ENCODE results near the gene ISOC2.

ISOC2 gene

DNA sequence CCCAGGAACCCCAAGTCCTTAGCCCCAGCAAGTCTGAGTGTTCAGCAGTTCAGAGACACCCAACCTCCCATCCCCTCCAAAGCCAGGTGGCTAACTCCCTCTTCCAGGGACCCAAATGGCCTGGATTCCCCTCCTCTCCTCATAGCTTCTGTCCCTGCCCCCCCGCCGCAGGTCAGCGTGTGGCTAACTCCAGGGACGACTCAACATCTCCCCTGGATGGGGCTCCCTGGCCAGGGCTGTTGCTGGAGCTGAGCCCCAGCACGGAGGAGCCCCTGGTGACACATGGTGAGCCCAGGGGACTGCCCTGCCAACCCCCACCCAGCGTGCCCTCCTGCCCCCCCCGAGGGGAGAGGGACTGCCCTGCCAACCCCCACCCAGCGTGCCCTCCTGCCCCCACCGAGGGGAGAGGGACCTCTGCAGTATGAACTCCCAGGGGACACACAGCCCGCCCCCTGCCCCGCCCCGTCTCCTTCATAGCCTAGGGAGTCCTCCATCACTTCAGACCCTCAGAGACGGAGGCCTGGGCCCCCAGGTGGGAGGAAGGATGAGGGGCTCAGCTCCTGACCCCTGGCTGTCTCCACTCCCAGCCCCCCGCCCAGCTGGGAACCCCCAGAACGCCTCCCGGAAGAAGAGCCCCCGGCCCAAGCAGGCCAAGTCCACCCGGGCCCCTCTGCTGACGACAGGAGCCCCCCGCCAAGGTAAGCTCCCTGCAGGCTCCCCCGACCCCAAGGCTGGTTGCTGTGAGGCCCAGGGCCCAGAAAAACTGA lies 28.5 kb upstream of the ISOC2 start:
- DNase-seq = no peak

DNA sequence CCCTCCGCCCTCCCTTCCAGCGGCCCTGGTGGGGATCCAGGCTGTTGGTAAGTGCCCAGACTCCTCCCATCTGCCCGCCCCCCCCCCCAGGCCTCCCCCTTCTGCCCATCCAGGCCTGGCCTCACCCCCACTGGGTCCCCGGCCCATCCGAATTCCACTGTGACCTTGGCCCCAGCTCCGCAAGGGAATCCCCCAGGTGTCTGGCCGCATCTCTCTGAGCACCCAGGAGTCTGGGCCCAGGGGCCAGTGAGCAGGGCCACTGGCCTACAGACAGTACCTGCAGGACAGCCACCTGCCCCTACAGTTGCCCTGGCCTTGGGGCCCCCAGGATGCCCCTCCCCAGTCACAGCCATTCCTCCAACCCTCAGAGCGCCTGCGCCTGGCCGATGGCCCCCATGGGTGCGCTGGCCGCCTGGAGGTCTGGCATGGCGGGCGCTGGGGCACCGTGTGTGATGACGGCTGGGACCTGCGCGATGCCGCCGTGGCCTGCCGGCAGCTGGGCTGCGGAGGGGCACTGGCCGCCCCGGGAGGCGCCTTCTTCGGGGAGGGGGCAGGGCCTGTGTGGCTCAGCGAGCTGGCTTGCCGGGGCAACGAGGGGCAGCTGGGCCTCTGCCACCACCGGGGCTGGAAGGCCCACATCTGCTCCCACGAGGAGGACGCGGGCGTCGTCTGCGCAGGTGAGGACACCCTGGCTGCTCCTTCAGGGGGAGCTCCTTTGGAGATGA lies 27.7 kb upstream of the ISOC2 start:
- no peak for DNase-seq

DNA sequence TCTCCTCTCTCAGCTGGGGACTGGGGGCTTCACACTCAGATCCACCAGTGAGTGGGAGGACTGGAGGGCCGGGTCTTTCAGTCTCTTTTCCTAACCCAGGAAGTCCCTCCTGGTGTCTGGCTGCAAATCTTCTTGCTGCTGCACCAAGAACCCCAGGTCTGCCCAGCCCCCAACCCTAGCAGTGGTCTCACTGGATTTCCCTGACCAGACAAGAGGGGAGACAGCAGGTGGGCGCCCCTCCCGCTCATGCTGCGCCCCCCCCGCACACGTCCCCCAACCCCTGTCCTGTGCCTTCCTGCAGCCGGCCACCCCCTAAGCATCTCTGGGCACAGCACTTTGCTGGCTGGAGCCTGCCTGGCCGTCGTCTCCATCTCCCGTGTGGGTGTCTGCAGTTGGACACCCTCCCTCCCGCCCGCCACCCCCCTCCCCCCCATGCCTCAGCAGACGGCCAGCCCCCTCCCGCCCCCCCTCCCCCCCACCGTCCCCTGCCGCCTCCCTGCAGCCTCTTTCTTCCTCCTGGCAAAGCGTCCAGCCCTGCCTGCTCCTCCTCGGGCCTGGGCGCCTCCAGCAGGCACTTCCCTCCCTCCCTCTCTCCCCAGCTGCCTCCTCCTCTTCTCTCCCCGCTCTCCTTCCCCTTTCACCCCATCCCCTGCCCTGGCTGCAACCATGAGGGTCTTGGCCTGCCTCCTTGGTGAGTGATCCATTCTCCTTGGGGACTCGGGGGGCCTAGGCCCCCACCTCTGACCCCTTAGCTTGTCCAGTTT lies 26.7 kb upstream of the ISOC2 start, which contains the start of gene SSC5D:
Gene SSC5D, plus strand, starts transcription at position 513 of the 764 bp plus-strand sequence. Its CDS starts 154 bp downstream, at position 667.
- DNase-seq = no peak

DNA sequence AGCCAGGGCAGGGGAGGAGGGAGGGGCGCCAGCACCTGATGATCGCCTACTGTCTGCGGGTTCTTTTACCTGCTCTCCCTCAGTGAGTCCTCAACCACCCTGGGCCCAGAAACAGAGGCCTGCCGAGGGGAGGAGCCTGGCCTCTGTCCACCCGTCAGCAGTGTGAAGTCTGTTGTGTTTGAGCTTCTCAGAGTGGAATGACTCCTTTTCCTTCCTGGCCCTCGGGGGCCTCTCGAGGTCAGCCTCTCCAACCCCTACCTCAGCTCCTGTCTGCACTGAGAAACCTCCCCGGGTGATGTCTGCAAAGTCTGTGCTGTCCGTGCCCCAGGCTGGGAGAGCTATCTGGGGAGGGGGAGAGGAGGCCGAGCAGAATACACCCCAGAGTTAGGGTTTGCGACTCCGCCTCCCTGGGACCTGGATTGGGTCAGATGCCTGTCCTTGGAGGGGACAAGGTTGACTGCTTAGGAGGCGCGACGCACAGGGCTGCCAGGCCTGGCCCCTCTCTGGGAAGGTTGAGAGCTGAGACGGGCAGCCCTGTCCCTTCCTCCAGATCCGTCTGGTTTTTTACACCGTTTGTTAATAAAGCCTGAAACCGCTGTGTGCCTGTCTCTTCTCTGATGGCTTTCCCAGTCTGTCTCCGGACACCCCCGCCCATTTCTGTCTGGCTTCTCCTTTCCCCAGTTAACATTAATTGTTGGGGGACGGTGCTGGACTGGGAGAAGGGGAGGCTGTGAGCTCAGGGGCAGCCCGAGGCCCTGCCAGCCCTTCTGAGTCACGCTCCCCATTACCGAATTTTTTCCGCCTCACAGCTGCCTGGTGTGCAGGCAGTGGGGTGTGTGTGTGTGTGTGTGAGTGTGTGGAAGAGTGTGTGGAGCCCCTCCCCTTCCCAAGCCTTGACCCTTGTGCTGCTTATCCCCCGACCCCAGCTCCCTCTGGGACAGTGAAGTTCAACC lies 25.8 kb upstream of the ISOC2 start:
- DNase-seq = no peak

DNA sequence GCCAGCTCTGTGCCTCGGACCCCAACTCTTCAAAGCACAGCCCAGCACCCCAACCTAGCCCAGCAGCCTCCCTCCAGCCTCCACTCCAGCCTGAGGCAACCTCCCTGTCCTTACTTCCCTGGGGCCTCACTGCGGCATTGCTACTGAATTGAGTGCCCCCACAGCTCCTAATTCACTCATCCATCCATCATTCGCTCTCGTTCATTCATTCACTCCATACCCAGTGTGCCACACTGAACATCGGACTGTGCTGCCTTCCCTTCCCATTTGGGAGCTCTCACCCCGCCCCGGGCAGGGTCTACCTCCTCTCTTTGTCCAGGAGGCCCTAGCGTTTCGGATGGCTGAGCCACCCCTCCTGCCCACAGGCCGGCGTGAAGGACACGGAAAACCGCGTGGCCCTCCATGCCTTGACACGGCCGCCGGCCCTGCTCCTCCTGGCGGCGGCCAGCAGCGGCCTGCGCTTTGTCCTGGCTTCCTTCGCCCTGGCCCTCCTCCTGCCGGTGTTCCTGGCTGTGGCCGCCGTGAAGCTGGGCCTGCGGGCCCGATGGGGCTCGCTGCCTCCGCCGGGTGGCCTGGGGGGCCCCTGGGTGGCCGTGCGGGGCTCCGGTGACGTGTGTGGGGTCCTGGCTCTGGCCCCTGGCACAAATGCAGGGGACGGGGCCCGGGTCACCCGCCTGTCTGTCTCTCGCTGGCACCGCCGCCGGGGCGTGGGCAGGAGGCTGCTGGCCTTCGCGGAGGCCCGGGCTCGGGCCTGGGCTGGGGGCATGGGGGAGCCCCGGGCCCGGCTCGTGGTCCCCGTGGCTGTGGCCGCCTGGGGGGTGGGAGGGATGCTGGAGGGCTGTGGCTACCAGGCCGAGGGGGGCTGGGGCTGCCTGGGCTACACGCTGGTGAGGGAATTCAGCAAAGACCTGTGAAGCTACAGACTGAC lies 24.9 kb upstream of the ISOC2 start:
- no peak for DNase-seq

DNA sequence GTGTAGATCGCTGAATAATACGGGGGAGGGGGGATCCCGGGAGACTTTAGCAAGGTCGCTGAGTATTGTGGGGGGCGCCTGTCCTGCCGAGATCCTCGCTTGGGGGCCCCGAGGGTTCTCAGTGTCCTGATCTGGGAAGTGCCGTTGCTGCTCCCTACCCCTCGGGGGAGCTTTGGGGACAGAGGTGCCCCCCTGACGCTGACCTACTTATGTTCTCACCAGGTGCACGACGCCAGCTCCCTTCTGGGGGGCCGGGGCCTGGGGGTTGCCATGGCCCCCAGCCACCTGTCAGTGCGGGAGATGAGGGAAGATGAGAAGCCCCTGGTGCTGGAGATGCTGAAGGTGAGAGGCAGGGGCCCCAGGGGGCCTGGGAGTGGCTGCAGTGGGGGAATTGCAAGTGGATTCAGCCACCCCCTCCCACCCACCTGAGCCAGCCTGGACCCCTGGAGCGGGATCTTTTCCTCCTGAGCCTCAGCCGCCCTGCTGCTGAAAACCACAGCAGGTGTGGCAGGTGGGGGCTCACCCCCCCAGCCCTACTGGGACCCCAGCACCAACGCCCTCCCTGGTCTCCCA lies 24.1 kb upstream of the ISOC2 start:
- DNase-seq = peak; percentile 84

DNA sequence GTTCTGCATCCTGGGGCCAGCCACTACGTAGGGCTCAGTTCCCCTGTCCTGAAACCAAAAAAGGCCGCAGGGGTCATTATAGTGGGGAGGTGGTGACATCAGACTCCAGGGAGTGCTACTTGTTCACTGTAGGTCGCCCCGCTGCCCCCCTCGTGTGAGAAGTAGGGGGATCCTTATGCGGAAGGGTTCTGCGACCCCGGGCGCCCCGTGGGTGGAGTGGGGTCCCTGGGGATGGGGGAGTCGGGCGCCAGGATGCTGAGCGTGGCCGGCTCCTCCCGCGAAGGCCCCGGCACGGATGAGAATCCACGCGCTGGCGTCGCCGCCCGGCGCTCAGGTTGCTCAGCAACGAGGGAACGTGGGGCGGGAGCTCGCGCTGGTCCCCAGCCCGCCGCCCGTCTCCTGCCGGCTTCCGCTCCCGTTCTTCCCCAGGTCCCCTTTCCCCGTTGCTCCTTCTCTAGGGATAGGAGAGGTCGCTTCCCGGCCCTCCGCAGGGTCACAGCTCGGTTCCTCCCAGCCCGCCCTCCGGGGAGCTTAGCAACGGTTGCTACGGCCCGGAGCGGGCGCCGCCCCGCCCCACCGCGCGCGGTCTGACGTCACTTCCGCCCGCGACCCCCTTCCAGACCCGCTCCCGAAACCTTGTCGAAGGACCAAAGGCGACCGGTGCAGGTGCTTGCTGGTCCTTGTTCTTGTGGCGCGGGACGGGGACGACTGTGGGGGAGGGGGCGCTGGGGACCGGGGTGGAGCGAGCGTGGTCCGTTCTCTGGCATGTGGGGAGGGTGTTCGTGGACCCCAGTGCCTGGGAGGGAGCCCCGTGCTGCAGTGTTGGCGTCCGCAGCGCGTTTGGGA lies 23.4 kb upstream of the ISOC2 start, which contains the start of gene NAT14:
Gene NAT14, plus strand, starts transcription at position 596 of the 846 bp plus-strand sequence. CDS start 521 bp downstream, outside the sequence.
- DNase-seq = peak; percentile 82

DNA sequence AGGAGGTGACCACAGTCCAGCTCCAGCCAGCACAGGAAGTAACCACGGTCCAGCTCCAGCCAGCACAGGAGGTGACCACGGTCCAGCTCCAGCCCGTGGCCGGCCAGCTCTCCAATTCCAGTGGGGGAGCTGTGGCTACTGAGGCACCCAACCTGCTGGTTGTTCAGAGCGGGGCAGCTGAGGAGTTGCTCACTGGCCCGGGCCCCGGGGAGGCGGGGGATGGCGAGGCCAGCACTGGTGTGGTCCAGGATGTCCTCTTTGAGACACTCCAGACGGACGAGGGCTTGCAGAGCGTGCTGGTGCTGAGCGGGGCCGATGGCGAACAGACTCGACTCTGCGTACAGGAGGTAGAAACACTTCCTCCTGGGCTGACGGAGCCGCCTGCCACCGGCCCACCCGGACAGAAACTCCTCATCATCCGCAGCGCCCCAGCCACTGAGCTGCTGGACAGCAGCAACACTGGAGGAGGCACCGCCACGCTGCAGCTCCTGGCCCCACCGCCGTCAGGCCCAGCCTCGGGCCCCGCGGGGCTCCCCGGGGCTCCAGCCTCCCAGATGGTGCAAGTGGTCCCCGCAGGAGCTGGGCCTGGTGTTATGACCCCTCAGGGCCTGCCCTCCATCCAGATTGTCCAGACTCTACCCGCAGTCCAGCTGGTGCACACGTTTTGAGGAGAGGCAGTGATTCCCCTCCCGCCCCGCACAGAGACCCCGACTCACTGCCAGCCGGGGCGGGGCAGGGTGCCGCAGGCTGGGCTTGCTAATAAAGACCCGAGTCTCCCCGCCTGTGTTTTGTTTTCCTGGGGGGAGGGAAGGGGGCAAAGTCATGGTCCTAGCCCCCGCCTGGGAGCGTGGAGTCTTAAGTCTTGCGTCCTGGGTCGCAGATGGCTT lies 22.5 kb upstream of the ISOC2 start:
- DNase-seq = no peak

DNA sequence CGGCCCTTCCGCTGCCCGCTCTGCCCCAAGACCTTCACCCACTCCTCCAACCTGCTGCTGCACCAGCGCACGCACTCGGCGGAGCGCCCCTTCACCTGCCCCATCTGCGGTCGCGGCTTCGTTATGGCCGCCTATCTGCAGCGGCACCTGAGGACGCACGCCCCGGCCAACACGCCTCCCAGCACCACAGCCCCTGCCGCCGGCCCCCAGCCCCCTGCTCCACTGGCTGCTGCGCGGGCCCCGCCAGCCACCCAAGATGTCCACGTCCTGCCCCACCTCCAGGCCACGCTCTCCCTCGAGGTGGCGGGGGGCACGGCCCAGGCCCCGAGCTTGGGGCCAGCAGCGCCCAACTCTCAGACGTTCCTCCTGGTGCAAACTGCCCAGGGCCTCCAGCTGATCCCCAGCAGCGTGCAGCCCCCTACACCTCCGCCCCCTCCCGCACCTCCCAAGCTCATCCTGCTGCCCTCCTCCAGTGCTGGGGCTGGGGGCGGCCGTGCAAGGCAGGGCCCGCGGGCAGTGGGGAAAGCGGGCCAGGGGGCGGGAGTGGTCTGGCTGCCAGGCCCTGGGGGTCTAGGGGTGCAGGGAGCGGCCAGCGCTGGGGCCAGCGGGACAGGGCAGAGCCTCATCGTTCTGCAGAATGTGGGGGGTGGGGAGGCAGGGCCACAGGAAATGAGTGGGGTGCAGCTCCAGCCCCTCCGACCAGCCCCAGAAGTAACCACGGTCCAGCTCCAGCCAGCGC lies 21.7 kb upstream of the ISOC2 start:
- no peak for DNase-seq

DNA sequence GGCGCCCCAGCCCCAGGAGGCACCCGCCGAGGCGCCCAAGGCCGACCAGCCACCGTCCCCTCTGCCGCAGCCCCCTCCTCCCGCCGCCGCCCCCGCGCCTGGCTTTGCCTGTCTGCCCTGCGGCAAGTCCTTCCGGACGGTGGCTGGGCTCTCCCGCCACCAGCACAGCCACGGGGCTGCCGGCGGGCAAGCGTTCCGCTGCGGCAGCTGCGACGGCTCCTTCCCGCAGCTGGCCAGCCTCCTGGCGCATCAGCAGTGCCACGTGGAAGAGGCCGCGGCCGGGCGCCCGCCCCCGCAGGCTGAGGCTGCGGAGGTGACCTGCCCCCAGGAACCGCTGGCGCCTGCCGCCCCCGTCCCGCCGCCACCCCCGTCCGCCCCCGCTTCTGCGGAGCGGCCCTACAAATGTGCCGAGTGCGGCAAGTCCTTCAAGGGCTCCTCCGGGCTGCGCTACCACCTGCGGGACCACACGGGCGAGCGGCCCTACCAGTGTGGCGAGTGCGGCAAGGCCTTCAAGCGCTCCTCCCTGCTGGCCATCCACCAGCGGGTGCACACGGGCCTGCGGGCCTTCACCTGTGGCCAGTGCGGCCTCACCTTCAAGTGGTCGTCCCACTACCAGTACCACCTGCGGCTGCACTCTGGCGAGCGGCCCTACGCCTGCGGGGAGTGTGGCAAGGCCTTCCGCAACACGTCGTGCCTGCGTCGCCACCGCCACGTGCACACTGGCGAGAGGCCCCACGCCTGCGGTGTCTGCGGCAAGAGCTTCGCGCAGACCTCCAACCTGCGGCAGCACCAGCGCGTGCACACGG lies 20.9 kb upstream of the ISOC2 start:
- no peak for DNase-seq

DNA sequence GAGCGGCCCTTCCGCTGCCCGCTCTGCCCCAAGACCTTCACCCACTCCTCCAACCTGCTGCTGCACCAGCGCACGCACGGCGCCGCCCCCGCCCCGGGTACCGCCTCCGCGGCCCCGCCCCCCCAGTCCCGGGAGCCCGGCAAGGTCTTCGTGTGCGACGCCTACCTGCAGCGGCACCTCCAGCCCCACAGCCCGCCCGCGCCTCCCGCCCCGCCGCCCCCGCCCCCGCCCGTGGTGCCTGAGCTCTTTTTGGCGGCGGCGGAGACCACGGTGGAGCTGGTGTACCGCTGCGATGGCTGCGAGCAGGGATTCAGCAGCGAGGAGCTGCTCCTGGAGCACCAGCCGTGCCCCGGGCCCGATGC lies 20.3 kb upstream of the ISOC2 start:
- no peak for DNase-seq

DNA sequence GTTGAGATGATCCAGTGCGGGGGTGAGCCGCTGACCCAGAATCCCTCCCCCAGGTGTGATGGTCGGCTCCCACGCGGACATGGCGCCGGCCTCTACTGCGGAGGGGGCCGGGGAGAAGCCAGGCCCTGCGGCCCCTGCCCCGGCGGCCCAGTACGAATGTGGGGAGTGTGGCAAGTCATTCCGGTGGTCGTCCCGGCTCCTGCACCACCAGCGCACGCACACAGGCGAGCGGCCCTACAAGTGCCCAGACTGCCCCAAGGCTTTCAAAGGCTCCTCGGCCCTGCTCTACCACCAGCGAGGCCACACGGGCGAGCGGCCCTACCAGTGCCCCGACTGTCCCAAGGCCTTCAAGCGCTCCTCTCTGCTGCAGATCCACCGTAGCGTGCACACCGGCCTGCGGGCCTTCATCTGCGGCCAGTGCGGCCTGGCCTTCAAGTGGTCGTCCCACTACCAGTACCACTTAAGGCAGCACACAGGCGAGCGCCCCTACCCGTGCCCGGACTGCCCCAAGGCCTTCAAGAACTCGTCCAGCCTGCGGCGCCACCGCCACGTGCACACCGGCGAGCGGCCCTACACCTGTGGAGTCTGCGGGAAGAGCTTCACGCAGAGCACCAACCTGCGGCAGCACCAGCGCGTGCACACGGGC lies 19.8 kb upstream of the ISOC2 start:
- DNase-seq = no peak

DNA sequence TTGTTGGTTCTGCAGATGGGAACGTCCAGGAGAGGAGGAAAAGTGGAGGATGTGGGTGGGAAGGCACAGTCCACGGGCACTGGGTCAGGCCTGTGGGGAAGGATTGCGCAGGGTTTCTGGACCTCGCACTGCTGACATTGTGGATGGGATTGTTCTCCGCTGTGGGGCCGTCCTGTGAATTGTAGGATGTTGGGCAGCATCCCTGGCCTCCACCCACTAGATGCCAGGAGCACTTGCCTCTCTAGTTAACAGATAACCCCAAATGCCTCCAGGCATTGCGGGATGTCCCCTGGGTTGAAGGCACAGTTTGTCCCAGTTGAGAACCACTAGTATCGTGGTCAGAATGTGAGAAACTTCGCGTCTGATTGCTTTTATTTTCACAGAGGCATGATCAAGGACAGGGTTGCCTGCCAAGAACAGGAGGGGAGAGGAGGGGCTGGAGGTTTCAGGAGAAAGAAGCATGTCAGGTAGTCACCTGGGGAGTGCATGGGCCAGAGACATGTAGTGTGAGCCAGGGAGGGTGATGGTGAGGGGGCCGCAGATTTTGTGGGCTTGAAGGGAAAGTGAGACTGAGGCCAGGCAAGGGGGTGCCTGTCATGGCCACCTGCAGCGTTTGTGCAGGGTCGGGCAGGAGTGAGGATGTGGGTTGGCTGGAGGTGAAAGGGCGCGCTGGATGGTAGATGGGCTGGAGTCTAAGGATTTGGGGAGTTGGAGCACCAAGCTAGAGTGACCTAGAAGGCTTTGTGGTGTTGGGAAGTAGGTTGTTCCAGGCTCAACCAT lies 18.2 kb upstream of the ISOC2 start:
- no peak for DNase-seq

DNA sequence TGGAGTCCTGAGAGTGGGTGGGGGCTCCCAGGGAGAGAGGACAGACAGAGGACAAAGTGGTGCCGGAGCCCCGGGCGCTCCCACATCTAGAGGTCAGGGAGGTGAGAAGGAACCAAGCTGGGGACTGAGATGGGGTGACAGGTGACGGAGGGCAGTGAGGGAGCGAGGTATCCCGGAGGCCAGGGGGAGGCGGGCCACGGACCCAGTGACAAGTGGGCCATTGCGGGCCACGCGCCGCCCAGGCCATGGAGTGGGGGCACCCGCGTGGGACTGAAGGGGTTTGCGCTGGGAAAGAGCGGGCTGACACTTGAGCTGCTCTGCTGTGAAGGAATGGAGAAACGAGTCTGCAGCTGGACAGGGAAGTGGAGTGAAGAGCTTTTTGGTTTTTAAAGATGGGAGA lies 17.6 kb upstream of the ISOC2 start:
- no peak for DNase-seq

DNA sequence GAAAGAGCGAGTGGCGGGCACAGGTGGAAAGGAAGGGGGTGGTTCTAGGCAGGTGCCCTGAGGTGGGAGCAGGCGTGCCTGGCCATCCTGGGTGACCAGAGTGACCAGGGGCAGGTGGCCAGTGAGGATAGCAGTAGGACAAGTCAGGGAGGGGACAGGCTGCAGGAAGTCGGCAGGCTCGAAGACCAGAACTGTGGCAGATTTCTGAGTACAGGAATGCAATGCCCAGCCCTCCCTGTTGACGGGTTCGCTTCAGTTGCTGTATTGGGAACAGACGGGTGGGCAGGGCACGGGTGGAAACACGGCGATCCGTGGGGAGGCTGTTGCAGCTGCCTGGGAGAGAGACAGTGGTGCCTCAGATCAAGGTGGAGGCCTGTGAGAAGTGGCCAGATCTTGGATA lies 16.9 kb upstream of the ISOC2 start:
- no peak for DNase-seq

DNA sequence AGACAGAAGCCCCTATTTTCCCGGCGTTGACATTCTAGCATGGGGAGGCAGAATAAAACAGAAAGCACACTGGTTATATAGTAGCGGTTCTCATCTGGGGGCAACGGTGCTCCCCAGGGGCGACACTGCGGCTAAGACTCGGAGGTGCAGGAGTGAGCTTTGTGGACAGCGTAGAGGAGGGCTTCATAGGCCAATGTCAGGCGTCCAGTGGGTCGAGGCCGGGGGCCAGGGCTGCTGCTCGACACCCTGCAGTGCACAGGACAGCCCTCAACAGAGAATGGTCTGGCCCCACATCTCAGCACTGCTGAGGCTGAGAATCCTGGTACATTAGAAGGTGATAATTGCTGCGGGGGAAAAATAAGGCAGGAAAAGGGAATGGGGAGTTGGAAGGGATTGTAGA lies 16.5 kb upstream of the ISOC2 start:
- DNase-seq = no peak
